ENCODE measurements around the gene ARMC2. TPM values are rescaled to one million over a fixed set of nuclear protein-coding genes. Genes with fewer than 3 reads are reported as not detected.
A peak's percentile ranks its signal among the peaks of the same experiment; 100 is the strongest.

Gene ARMC2
- total and polyA plus RNA-seq, 10 donors = 1.4 to 12.2 (median 5.7) TPM

GRCh38 chr6:108947114-108947854 is 99.1 kb downstream of the ARMC2 start:
- no peak for TF ChIP-seq POLR2AphosphoS5 (IDR thresholded peaks at IDR 0.05)
- no peak for TF ChIP-seq POLR2A (IDR thresholded peaks at IDR 0.05)
- no peak for TF ChIP-seq CTCF (IDR thresholded peaks at IDR 0.05 in 8 of 11, conservative IDR thresholded peaks at IDR 0.05 in 3 of 11)
- no peak for DNase-seq
- H3K4me1 ChIP-seq = peaks cover 36 to 82% (median 66%) of the 10 kb centered on the region in 6 donors
- intact Hi-C loops (cut with DNase I; ENCODE audit: low total_unique reads) = no loop called here
- WGBS, 5 donors = 44 to 64% (median 56%) methylated on average over 5 of the region's 5 CpGs
- H3K36me3 ChIP-seq = no peaks in the 10 kb centered on the region
- peak overlapping the region in 7 of 8 donors; percentile 45 to 85 (median 81) for H3K27ac ChIP-seq
- H3K4me3 ChIP-seq = no peak overlapping the region
- no peaks in the 10 kb centered on the region for H3K27me3 ChIP-seq (replicated peaks in 1 of 7)
- H3K9me3 ChIP-seq = no peaks in the 10 kb centered on the region

GRCh38 chr6:108948181-108948661 is 100.0 kb downstream of the ARMC2 start:
- H3K36me3 ChIP-seq = no peaks in the 10 kb centered on the region
- H3K9me3 ChIP-seq = no peaks in the 10 kb centered on the region
- peak overlapping the region in 7 of 8 donors; percentile 22 to 85 (median 69) for H3K27ac ChIP-seq
- intact Hi-C loops (cut with DNase I; ENCODE audit: low total_unique reads) = no loop called here
- H3K4me1 ChIP-seq = peaks cover 27 to 76% (median 57%) of the 10 kb centered on the region in 6 donors
- H3K27me3 ChIP-seq (replicated peaks in 1 of 7) = no peaks in the 10 kb centered on the region
- TF ChIP-seq POLR2AphosphoS5 (IDR thresholded peaks at IDR 0.05) = peak in 2 of 3 donors; percentile 34 to 62
- no peak for TF ChIP-seq POLR2A (IDR thresholded peaks at IDR 0.05)
- WGBS, 5 donors = 36 to 46% (median 36%) methylated on average over 7 of the region's 7 CpGs
- peak; percentile 76 for DNase-seq
- H3K4me3 ChIP-seq = no peak overlapping the region

- no peak for TF ChIP-seq POLR2A (IDR thresholded peaks at IDR 0.05)
- TF ChIP-seq POLR2AphosphoS5 (IDR thresholded peaks at IDR 0.05) = peak in 1 of 3 donors; percentile 48
- H3K27me3 ChIP-seq (replicated peaks in 1 of 7) = no peaks in the 10 kb centered on the region
- peaks cover 12 to 58% (median 36%) of the 10 kb centered on the region in 6 donors for H3K4me1 ChIP-seq
- no peaks in the 10 kb centered on the region for H3K36me3 ChIP-seq
- H3K27ac ChIP-seq = peak overlapping the region in 5 of 8 donors; percentile 3 to 63 (median 50)
- no peak for DNase-seq
- intact Hi-C loops (cut with DNase I; ENCODE audit: low total_unique reads) = no loop called here
- 68 to 82% (median 70%) methylated on average over 16 of the region's 16 CpGs for WGBS, 5 donors
- no peak overlapping the region for H3K4me3 ChIP-seq
- H3K9me3 ChIP-seq = no peaks in the 10 kb centered on the region
These were observed 103.2 kb downstream of the ARMC2 start for GRCh38 chr6:108951351-108951953.

- H3K4me3 ChIP-seq = no peak overlapping the region
- H3K9me3 ChIP-seq = no peaks in the 10 kb centered on the region
- H3K36me3 ChIP-seq = no peaks in the 10 kb centered on the region
- H3K4me1 ChIP-seq = peaks cover 3 to 44% (median 21%) of the 10 kb centered on the region in 6 donors
- DNase-seq = no peak
- intact Hi-C loops (cut with DNase I; ENCODE audit: low total_unique reads) = no loop called here
- peak in 1 of 3 donors; percentile 18 for TF ChIP-seq POLR2AphosphoS5 (IDR thresholded peaks at IDR 0.05)
- no peak for TF ChIP-seq CTCF (IDR thresholded peaks at IDR 0.05 in 8 of 11, conservative IDR thresholded peaks at IDR 0.05 in 3 of 11)
- no peak overlapping the region for H3K27ac ChIP-seq
- WGBS, 5 donors = 89 to 90% (median 89%) methylated on average over 24 to 27 of the region's 27 CpGs
- no peaks in the 10 kb centered on the region for H3K27me3 ChIP-seq (replicated peaks in 1 of 7)
These were observed 104.7 kb downstream of the ARMC2 start for GRCh38 chr6:108952776-108953486.
